Prostate gland (tissue), 2 donors: ENCODE results near the gene CDYL. TPM values are rescaled to one million over a fixed set of nuclear protein-coding genes. Genes with fewer than 3 reads are reported as not detected.

Source experiments
- DNase-seq: peaks from one replicate; pipeline ENCODE4 v3.0.0-alpha.2; 2019; ENCODE audit warnings: low spot score
- H3K27ac ChIP-seq, 2 donors: fragments of 200-600 bp; sonication (generic); 2 replicates each; pipeline ENCODE4 v1.5.1; 2017 to 2019
- H3K27me3 ChIP-seq: fragments of 200-600 bp; sonication (generic); replicated peaks from 2 replicates; pipeline ENCODE4 v1.5.1; 2019; ENCODE audit not compliant: insufficient read depth
- H3K36me3 ChIP-seq, 2 donors: fragments of 200-600 bp; sonication (generic); 1 replicate in 1 of 2; 2 replicates in 1 of 2; pipeline versions ENCODE4 v1.5.1 to v1.8.1; 2017 to 2019
- H3K4me1 ChIP-seq: fragments of 200-600 bp; sonication (generic); replicated peaks from 2 replicates; pipeline ENCODE4 v1.5.1; 2019
- H3K4me3 ChIP-seq, 2 donors: fragments of 200-600 bp; sonication (generic); 2 replicates each; pipeline ENCODE4 v1.5.1; 2017 to 2019
- H3K9me3 ChIP-seq: fragments of 200-600 bp; sonication (generic); 2 replicates; pipeline ENCODE4 v1.5.1; 2017
- CTCF ChIP-seq, 4 experiments: fragments of 200-600 bp in 2 of 4; fragments of 450-650 bp in 2 of 4; sonication (generic) in 2 of 4; IDR thresholded peaks; 1 replicate in 3 of 4; 2 replicates in 1 of 4; pipeline ENCODE4 v1.5.1; 2016 to 2019; ENCODE audit warnings: antibody characterized with exemption in 4 of 4, mild to moderate bottlenecking in 2 of 4, moderate library complexity in 2 of 4
- POLR2A ChIP-seq: fragments of 450-650 bp; IDR thresholded peaks from one replicate; pipeline ENCODE4 v1.6.1; 2016; ENCODE audit warnings: antibody characterized with exemption, mild to moderate bottlenecking
- POLR2AphosphoS5 ChIP-seq: sonication (generic); formaldehyde crosslinking; IDR thresholded peaks from one replicate; pipeline ENCODE4 v1.6.1; 2017; ENCODE audit warnings: antibody characterized with exemption
- WGBS: methylation state at CpG from one replicate; pipeline ENCODE4 v1.1.5; 2018; 5-methylcytosine and 5-hydroxymethylcytosine counted together
- intact Hi-C: fragments of 100-400 bp; cut with DNase I; formaldehyde crosslinking; loops from one replicate; pipeline ENCODE4 v1.14.2; 2022
- total RNA-seq, 2 donors: library from RNA; depleted of rRNA; stranded (reverse); fragments of >200 nt; gene quantifications; one replicate each; pipeline ENCODE4 v1.1.0, GENCODE V29; 2016

Gene CDYL
- 10 to 100 TPM; 28.1 to 54.5 TPM for total RNA-seq

GRCh38 chr6:4776131-4776492, at the start of gene CDYL:
Gene CDYL, plus strand, starts transcription at chr6:4776404. Its CDS starts 380 bp downstream, at chr6:4776784.
- H3K36me3 ChIP-seq: no peaks in the 10 kb centered on the region
- H3K27ac ChIP-seq: peak within 1 kb of the TSS; percentile 67 to 82
- no peak for TF ChIP-seq CTCF (IDR thresholded peaks at IDR 0.05)
- peak; percentile 65 for TF ChIP-seq POLR2AphosphoS5
- TF ChIP-seq POLR2A: peak; percentile 34
- peak within 1 kb of the TSS; percentile 71 to 76 for H3K4me3 ChIP-seq
- intact Hi-C loops: loop anchor here (10.0 kb wide), 2 partner anchors 229 to 421 kb away; partner anchors contain the start of gene RPP40
- H3K27me3 ChIP-seq: no peaks in the 10 kb centered on the region
- peak; percentile 80 for DNase-seq
- no peaks in the 10 kb centered on the region for H3K9me3 ChIP-seq
- H3K4me1 ChIP-seq: no peaks in the 10 kb centered on the region
- WGBS: 0% methylated on average over 15 of the region's 55 CpGs

DNA sequence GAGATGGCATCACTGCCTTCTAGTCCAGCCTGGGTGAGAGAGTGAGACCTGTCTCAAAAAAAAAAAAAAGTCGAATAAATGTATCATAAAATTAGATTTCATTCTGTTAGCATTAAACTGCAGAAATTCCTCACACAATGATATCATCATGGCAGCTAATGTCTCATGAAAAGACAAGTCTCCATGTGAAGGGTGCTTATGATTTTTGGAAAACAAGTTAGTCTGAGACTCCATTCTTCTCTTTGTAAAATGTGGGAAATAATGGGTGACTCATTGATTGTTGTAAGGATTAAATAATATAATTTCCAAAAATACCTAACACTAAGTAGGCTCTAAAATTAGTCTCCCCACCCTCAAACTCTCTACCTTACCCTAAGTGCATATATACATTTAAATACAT, 49.6 kb upstream of the CDYL start:
- DNase-seq: no peak
- TF ChIP-seq POLR2A: no peak
- TF ChIP-seq CTCF (IDR thresholded peaks at IDR 0.05): no peak
- TF ChIP-seq POLR2AphosphoS5: no peak
- H3K9me3 ChIP-seq: no peaks in the 10 kb centered on the region
- no peaks in the 10 kb centered on the region for H3K27me3 ChIP-seq
- no peak overlapping the region for H3K27ac ChIP-seq
- intact Hi-C loops: no loop called here
- WGBS: 84% methylated on average over 1 of the region's 1 CpG
- H3K36me3 ChIP-seq: no peaks in the 10 kb centered on the region
- H3K4me3 ChIP-seq: no peak overlapping the region
- H3K4me1 ChIP-seq: no peaks in the 10 kb centered on the region

GRCh38 chr6:4727217-4727616, 49.0 kb upstream of the CDYL start:
- H3K9me3 ChIP-seq: no peaks in the 10 kb centered on the region
- no peak overlapping the region for H3K27ac ChIP-seq
- no peak overlapping the region for H3K4me3 ChIP-seq
- H3K4me1 ChIP-seq: no peaks in the 10 kb centered on the region
- intact Hi-C loops: no loop called here
- H3K36me3 ChIP-seq: no peaks in the 10 kb centered on the region
- H3K27me3 ChIP-seq: no peaks in the 10 kb centered on the region
- TF ChIP-seq CTCF (IDR thresholded peaks at IDR 0.05) (no peak), POLR2AphosphoS5 (no peak), POLR2A (no peak)
- no peak for DNase-seq

DNA sequence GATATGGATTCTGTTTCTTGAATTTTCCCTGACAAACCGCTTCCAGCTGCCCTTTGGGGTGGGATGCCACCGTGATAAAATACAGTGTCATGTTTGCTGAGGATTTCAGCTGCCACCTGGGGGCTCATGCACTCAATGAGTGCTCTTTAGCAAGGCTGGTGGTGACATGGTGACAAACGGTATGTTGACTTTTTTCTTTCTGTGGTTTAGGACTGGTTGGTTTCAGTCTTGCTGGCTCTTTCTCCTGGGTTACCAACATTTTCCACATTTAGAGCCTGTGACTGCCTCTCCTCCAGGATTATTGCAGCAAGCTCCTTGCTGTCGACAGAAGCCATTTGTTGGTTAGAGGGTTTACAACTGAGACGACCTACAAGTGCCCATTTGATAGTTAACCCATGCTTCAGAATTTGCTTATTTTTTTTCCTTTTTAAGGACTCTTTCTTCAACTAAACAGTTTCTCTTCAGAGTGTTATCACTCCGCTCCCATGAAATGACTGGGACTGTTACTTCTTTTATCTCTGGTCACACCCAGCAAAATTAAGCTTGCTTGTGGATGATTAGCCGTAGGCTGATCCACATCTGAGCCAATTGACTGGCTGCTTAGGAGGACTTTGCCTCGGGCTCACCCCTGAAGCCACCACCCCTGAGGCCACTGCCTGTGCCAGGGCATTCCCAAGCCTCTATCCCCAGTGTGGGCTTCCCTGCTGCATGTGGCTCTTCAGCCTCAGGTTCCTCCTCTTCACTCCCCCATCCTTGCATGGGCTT, 48.4 kb upstream of the CDYL start:
- Histone ChIP-seq H3K4me1 (no peaks in the 10 kb centered on the region), H3K36me3 (no peaks in the 10 kb centered on the region), H3K27ac (no peak overlapping the region), H3K4me3 (no peak overlapping the region), H3K9me3 (no peaks in the 10 kb centered on the region), H3K27me3 (no peaks in the 10 kb centered on the region)
- intact Hi-C loops: no loop called here
- 41% methylated on average over 8 of the region's 8 CpGs for WGBS
- DNase-seq: no peak
- TF ChIP-seq POLR2AphosphoS5: no peak
- no peak for TF ChIP-seq POLR2A
- TF ChIP-seq CTCF (IDR thresholded peaks at IDR 0.05): no peak

GRCh38 chr6:4728436-4728769, 47.8 kb upstream of the CDYL start:
- Histone ChIP-seq H3K36me3 (no peaks in the 10 kb centered on the region), H3K4me1 (no peaks in the 10 kb centered on the region), H3K27ac (no peak overlapping the region), H3K27me3 (no peaks in the 10 kb centered on the region), H3K4me3 (no peak overlapping the region), H3K9me3 (no peaks in the 10 kb centered on the region)
- DNase-seq: no peak
- 88% methylated on average over 4 of the region's 4 CpGs for WGBS
- no peak for TF ChIP-seq CTCF (IDR thresholded peaks at IDR 0.05)
- TF ChIP-seq POLR2AphosphoS5: no peak
- no peak for TF ChIP-seq POLR2A
- intact Hi-C loops: no loop called here
